Right kidney (tissue), 1 donor: Measurements from ENCODE around the gene RNASE1.
A peak's percentile ranks its signal among the peaks of the same experiment; 100 is the strongest.

Experiments used
- DNase-seq: peaks from one replicate; pipeline ENCODE4 v3.0.0-alpha.2; 2016

RNASE1 gene

GRCh38 chr14:20811986-20812975 is 9.6 kb upstream of the RNASE1 start:
- DNase-seq: no peak

- DNase-seq: no peak
Measured at GRCh38 chr14:20809917-20810316, 7.3 kb upstream of the RNASE1 start.

- no peak for DNase-seq
Measured at GRCh38 chr14:20808162-20808483, 5.5 kb upstream of the RNASE1 start.

- no peak for DNase-seq
Measured at GRCh38 chr14:20807304-20808161, 4.9 kb upstream of the RNASE1 start.

- no peak for DNase-seq
Measured at GRCh38 chr14:20805485-20805884, 2.8 kb upstream of the RNASE1 start.

GRCh38 chr14:20803223-20803622 is 579 bp upstream of the RNASE1 start:
- DNase-seq: no peak

GRCh38 chr14:20801726-20802125 is 918 bp downstream of the RNASE1 start:
- no peak for DNase-seq

GRCh38 chr14:20799892-20800544 is 2.6 kb downstream of the RNASE1 start:
- peak; percentile 52 for DNase-seq

GRCh38 chr14:20799456-20799891 is 3.2 kb downstream of the RNASE1 start:
- no peak for DNase-seq

- DNase-seq: no peak
Measured at GRCh38 chr14:20798932-20799331, 3.7 kb downstream of the RNASE1 start.

GRCh38 chr14:20798318-20798717 is 4.3 kb downstream of the RNASE1 start:
- DNase-seq: no peak

- no peak for DNase-seq
Measured at GRCh38 chr14:20797164-20797563, 5.5 kb downstream of the RNASE1 start.

- DNase-seq: no peak
Measured at GRCh38 chr14:20794644-20795369, 7.8 kb downstream of the RNASE1 start.

GRCh38 chr14:20792556-20792955 is 10.1 kb downstream of the RNASE1 start:
- DNase-seq: no peak

- no peak for DNase-seq
Measured at GRCh38 chr14:20791597-20791996, 11.0 kb downstream of the RNASE1 start.

- DNase-seq: no peak
Measured at GRCh38 chr14:20791187-20791586, 11.5 kb downstream of the RNASE1 start.

- DNase-seq: no peak
Measured at GRCh38 chr14:20790464-20791116, 12.1 kb downstream of the RNASE1 start.

- no peak for DNase-seq
Measured at GRCh38 chr14:20789230-20789813, 13.3 kb downstream of the RNASE1 start.

- no peak for DNase-seq
Measured at GRCh38 chr14:20787025-20787424, 15.6 kb downstream of the RNASE1 start.

- no peak for DNase-seq
Measured at GRCh38 chr14:20782280-20782890, 20.3 kb downstream of the RNASE1 start.

- DNase-seq: peak; percentile 38
Measured at GRCh38 chr14:20781803-20782202, 20.8 kb downstream of the RNASE1 start.
